CD8-positive, alpha-beta memory T cell (primary cell): Measurements from ENCODE around the gene PDLIM5. TPM values are rescaled to one million over a fixed set of nuclear protein-coding genes. Genes with fewer than 3 reads are reported as not detected.
"Not testable (repeated sequence)": the region's sequence is repeated elsewhere in the genome, so short reads cannot be mapped to it uniquely, and the experiment has no call there.

Source experiments
- CTCF ChIA-PET: fragments of 350-600 bp; sonication (Branson Sonifier 250); formaldehyde crosslinking; loops from one replicate; lab custom pipeline; 2021; ENCODE audit warnings: antibody characterized with exemption; lab: Charles Lee
- POLR2A ChIA-PET: fragments of 350-600 bp; sonication (Branson Sonifier 250); formaldehyde crosslinking; loops from one replicate; lab custom pipeline; 2021; ENCODE audit warnings: antibody characterized with exemption; lab: Charles Lee
- DNase-seq, 5 donors: peaks; one replicate each; pipeline versions ENCODE4 v3.0.0 to v3.0.0-alpha.2; 2020 to 2022; ENCODE audit warnings: mixed read lengths in 1 of 5
- H3K27ac ChIP-seq: one replicate; pipeline ENCODE4 v1.7.0; 2013; ENCODE audit warnings: low read depth, mild to moderate bottlenecking, low read length, moderate library complexity
- H3K27me3 ChIP-seq: 2 replicates; pipeline ENCODE4 v1.7.0; 2013; ENCODE audit warnings: low read length, mild to moderate bottlenecking; ENCODE audit not compliant: insufficient read depth, poor library complexity, severe bottlenecking
- H3K36me3 ChIP-seq: 2 replicates; pipeline ENCODE4 v1.7.0; 2013; ENCODE audit warnings: mild to moderate bottlenecking, low read length, moderate library complexity; ENCODE audit not compliant: insufficient read depth
- H3K4me1 ChIP-seq: 2 replicates; pipeline ENCODE4 v1.7.0; 2013; ENCODE audit warnings: mild to moderate bottlenecking, low read length, moderate library complexity; ENCODE audit not compliant: insufficient read depth
- H3K4me3 ChIP-seq: 2 replicates; pipeline ENCODE4 v1.7.0; 2013; ENCODE audit warnings: mild to moderate bottlenecking, low read length
- H3K9me3 ChIP-seq: 2 replicates; pipeline ENCODE4 v1.7.0; 2013; ENCODE audit warnings: mild to moderate bottlenecking, low read length
- H3K27ac Mint-ChIP-seq, 8 donors: one replicate each; pipeline ENCODE4 v1.8.0; 2020 to 2021; ENCODE audit warnings: mixed read lengths in 8 of 8, mild to moderate bottlenecking in 6 of 8, inconsistent platforms in 3 of 8, moderate library complexity in 3 of 8
- H3K27me3 Mint-ChIP-seq, 2 donors: one replicate each; pipeline ENCODE4 v1.8.0; 2020 to 2021; ENCODE audit warnings: mixed read lengths in 2 of 2, mild to moderate bottlenecking in 1 of 2, moderate library complexity in 1 of 2
- H3K36me3 Mint-ChIP-seq, 3 donors: one replicate each; pipeline ENCODE4 v1.8.0; 2020 to 2021; ENCODE audit warnings: mixed read lengths in 3 of 3, inconsistent platforms in 1 of 3, mild to moderate bottlenecking in 1 of 3
- H3K4me1 Mint-ChIP-seq, 3 donors: one replicate each; pipeline ENCODE4 v1.8.0; 2020 to 2021; ENCODE audit warnings: mixed read lengths in 3 of 3, inconsistent platforms in 1 of 3, mild to moderate bottlenecking in 1 of 3
- H3K4me3 Mint-ChIP-seq, 7 donors: one replicate each; pipeline ENCODE4 v1.8.0; 2020 to 2021; ENCODE audit warnings: mixed read lengths in 7 of 7, mild to moderate bottlenecking in 6 of 7, moderate library complexity in 4 of 7, inconsistent platforms in 2 of 7
- H3K9me3 Mint-ChIP-seq, 5 donors: one replicate each; pipeline ENCODE4 v1.8.0; 2020 to 2022; ENCODE audit warnings: mixed read lengths in 5 of 5, mild to moderate bottlenecking in 3 of 5, moderate library complexity in 2 of 5, inconsistent platforms in 1 of 5
- polyA plus RNA-seq: library from polyadenylated mRNA; unstranded; fragments of 300-500 nt; fragmentation: Illumina TruSeq; gene quantifications from one replicate; pipeline ENCODE4 v1.2.3, GENCODE V29; 2021
- total RNA-seq, 2 experiments: library from RNA; stranded (reverse); gene quantifications; one replicate each; pipeline ENCODE4 v1.2.3, GENCODE V29; 2021

Gene PDLIM5
- total and polyA plus RNA-seq, 3 experiments from 2014 or later: 27.0 to 50.2 (median 27.4) TPM

- H3K27me3 Mint-ChIP-seq, H3K9me3 ChIP-seq, H3K4me1 Mint-ChIP-seq, DNase-seq, H3K27ac Mint-ChIP-seq, H3K27ac ChIP-seq, CTCF ChIA-PET, H3K27me3 ChIP-seq, POLR2A ChIA-PET, H3K4me1 ChIP-seq, H3K9me3 Mint-ChIP-seq, H3K4me3 Mint-ChIP-seq, H3K36me3 ChIP-seq, H3K4me3 ChIP-seq: not testable (repeated sequence)
- H3K36me3 Mint-ChIP-seq: peaks cover 13 to 29% (median 23%) of the 10 kb centered on the region in 3 donors
Measured at GRCh38 chr4:94665021-94665420, 213.3 kb downstream of the PDLIM5 start.

- ChIA-PET POLR2A (no interaction called here), CTCF (interaction anchor here (1.4 kb wide), 1 partner anchor 20 kb away, joined by 3 read pairs; no protein-coding TSS in a partner anchor)
- Mint-ChIP-seq H3K36me3 (peaks cover 13 to 25% (median 20%) of the 10 kb centered on the region in 3 donors), H3K9me3 (no peaks in the 10 kb centered on the region), H3K4me1 (no peaks in the 10 kb centered on the region), H3K27ac (peak overlapping the region in 2 of 8 donors; percentile 9 to 26), H3K27me3 (no peaks in the 10 kb centered on the region), H3K4me3 (no peak overlapping the region)
- no peak for DNase-seq
- Histone ChIP-seq H3K27me3 (no peaks in the 10 kb centered on the region), H3K36me3 (peaks cover 4% of the 10 kb centered on the region), H3K27ac (no peak overlapping the region), H3K4me3 (no peak overlapping the region), H3K4me1 (no peaks in the 10 kb centered on the region), H3K9me3 (no peaks in the 10 kb centered on the region)
Measured at GRCh38 chr4:94665500-94666404, 214.0 kb downstream of the PDLIM5 start.

GRCh38 chr4:94668724-94669123 is 217.0 kb downstream of the PDLIM5 start:
- Histone ChIP-seq H3K9me3 (no peaks in the 10 kb centered on the region), H3K36me3 (no peaks in the 10 kb centered on the region), H3K4me1 (no peaks in the 10 kb centered on the region), H3K27me3 (no peaks in the 10 kb centered on the region), H3K4me3 (no peak overlapping the region), H3K27ac (no peak overlapping the region)
- no peaks in the 10 kb centered on the region for H3K4me1 Mint-ChIP-seq
- POLR2A ChIA-PET: no interaction called here
- H3K4me3 Mint-ChIP-seq: no peak overlapping the region
- H3K27ac Mint-ChIP-seq: no peak overlapping the region
- CTCF ChIA-PET: no interaction called here
- H3K9me3 Mint-ChIP-seq: no peaks in the 10 kb centered on the region
- no peaks in the 10 kb centered on the region for H3K27me3 Mint-ChIP-seq
- DNase-seq: no peak
- H3K36me3 Mint-ChIP-seq: peaks cover 4 to 10% (median 9%) of the 10 kb centered on the region in 3 donors

- H3K27me3 ChIP-seq: no peaks in the 10 kb centered on the region
- H3K4me1 Mint-ChIP-seq: no peaks in the 10 kb centered on the region
- H3K36me3 Mint-ChIP-seq: peaks cover 4 to 8% (median 4%) of the 10 kb centered on the region in 3 donors
- H3K36me3 ChIP-seq: no peaks in the 10 kb centered on the region
- H3K27ac Mint-ChIP-seq: no peak overlapping the region
- H3K9me3 ChIP-seq: no peaks in the 10 kb centered on the region
- ChIA-PET POLR2A (no interaction called here), CTCF (no interaction called here)
- no peaks in the 10 kb centered on the region for H3K4me1 ChIP-seq
- H3K4me3 ChIP-seq: no peak overlapping the region
- H3K9me3 Mint-ChIP-seq: no peaks in the 10 kb centered on the region
- no peaks in the 10 kb centered on the region for H3K27me3 Mint-ChIP-seq
- no peak overlapping the region for H3K27ac ChIP-seq
- no peak for DNase-seq
- no peak overlapping the region for H3K4me3 Mint-ChIP-seq
Measured at GRCh38 chr4:94669672-94670664, 218.2 kb downstream of the PDLIM5 start.

GRCh38 chr4:94671113-94671512 is 219.4 kb downstream of the PDLIM5 start:
- no peak overlapping the region for H3K27ac ChIP-seq
- H3K4me3 Mint-ChIP-seq: no peak overlapping the region
- ChIA-PET POLR2A (no interaction called here), CTCF (no interaction called here)
- no peaks in the 10 kb centered on the region for H3K4me1 Mint-ChIP-seq
- no peak overlapping the region for H3K27ac Mint-ChIP-seq
- no peak for DNase-seq
- H3K27me3 ChIP-seq: no peaks in the 10 kb centered on the region
- peaks cover 0 to 7% (median 4%) of the 10 kb centered on the region in 3 donors for H3K36me3 Mint-ChIP-seq
- H3K4me1 ChIP-seq: no peaks in the 10 kb centered on the region
- H3K9me3 Mint-ChIP-seq: no peaks in the 10 kb centered on the region
- H3K9me3 ChIP-seq: no peaks in the 10 kb centered on the region
- H3K36me3 ChIP-seq: no peaks in the 10 kb centered on the region
- no peaks in the 10 kb centered on the region for H3K27me3 Mint-ChIP-seq
- no peak overlapping the region for H3K4me3 ChIP-seq

- H3K27ac Mint-ChIP-seq: peak overlapping the region in 1 of 8 donors; percentile 38
- no peaks in the 10 kb centered on the region for H3K36me3 ChIP-seq
- no peaks in the 10 kb centered on the region for H3K27me3 ChIP-seq
- peaks cover 0 to 2% (median 0%) of the 10 kb centered on the region in 5 donors for H3K9me3 Mint-ChIP-seq
- ChIA-PET POLR2A (no interaction called here), CTCF (no interaction called here)
- H3K4me1 Mint-ChIP-seq: no peaks in the 10 kb centered on the region
- DNase-seq: no peak
- no peak overlapping the region for H3K4me3 Mint-ChIP-seq
- no peaks in the 10 kb centered on the region for H3K9me3 ChIP-seq
- H3K4me1 ChIP-seq: no peaks in the 10 kb centered on the region
- no peaks in the 10 kb centered on the region for H3K36me3 Mint-ChIP-seq
- no peak overlapping the region for H3K4me3 ChIP-seq
- no peak overlapping the region for H3K27ac ChIP-seq
- peaks cover 5 to 7% of the 10 kb centered on the region in 2 donors for H3K27me3 Mint-ChIP-seq
Measured at GRCh38 chr4:94673961-94674360, 222.2 kb downstream of the PDLIM5 start.

GRCh38 chr4:94676970-94677369 is 225.2 kb downstream of the PDLIM5 start:
- Histone ChIP-seq H3K27ac (no peak overlapping the region), H3K36me3 (no peaks in the 10 kb centered on the region), H3K27me3 (no peaks in the 10 kb centered on the region), H3K9me3 (no peaks in the 10 kb centered on the region), H3K4me3 (no peak overlapping the region), H3K4me1 (no peaks in the 10 kb centered on the region)
- no peak overlapping the region for H3K27ac Mint-ChIP-seq
- CTCF ChIA-PET: no interaction called here
- POLR2A ChIA-PET: no interaction called here
- H3K9me3 Mint-ChIP-seq: peaks cover 0 to 2% (median 0%) of the 10 kb centered on the region in 5 donors
- H3K36me3 Mint-ChIP-seq: no peaks in the 10 kb centered on the region
- no peaks in the 10 kb centered on the region for H3K4me1 Mint-ChIP-seq
- H3K27me3 Mint-ChIP-seq: peaks cover 5 to 7% of the 10 kb centered on the region in 2 donors
- DNase-seq: no peak
- no peak overlapping the region for H3K4me3 Mint-ChIP-seq

GRCh38 chr4:94678896-94679295 is 227.2 kb downstream of the PDLIM5 start:
- CTCF ChIA-PET: no interaction called here
- Mint-ChIP-seq H3K9me3 (peaks cover 0 to 2% (median 0%) of the 10 kb centered on the region in 5 donors), H3K27ac (no peak overlapping the region), H3K36me3 (no peaks in the 10 kb centered on the region), H3K4me3 (no peak overlapping the region), H3K4me1 (no peaks in the 10 kb centered on the region), H3K27me3 (peaks cover 5 to 7% of the 10 kb centered on the region in 2 donors)
- Histone ChIP-seq H3K36me3 (no peaks in the 10 kb centered on the region), H3K9me3 (no peaks in the 10 kb centered on the region), H3K27ac (no peak overlapping the region), H3K4me3 (no peak overlapping the region), H3K27me3 (no peaks in the 10 kb centered on the region), H3K4me1 (no peaks in the 10 kb centered on the region)
- POLR2A ChIA-PET: no interaction called here
- DNase-seq: no peak
